ENCODE measurements around the gene MAMDC2. TPM values are rescaled to one million over a fixed set of nuclear protein-coding genes. Genes with fewer than 3 reads are reported as not detected.

Gene MAMDC2
- polyA plus RNA-seq (2012; ENCODE audit: insufficient read length, low read depth) = not detected

GRCh38 chr9:70043689-70044489 is at the start of gene MAMDC2:
Gene MAMDC2 (plus strand): TSS chr9:70043848. CDS start chr9:70044198, 350 bp downstream.
- no peak for TF ChIP-seq REST (IDR thresholded peaks at IDR 0.05; ENCODE audit: insufficient read depth in 1 of 2, low read depth in 2 of 2, low read length in 2 of 2)
- TF ChIP-seq POLR2AphosphoS5 (IDR thresholded peaks at IDR 0.05; ENCODE audit: low read depth, low read length) = no peak

GRCh38 chr9:69995846-69996245 is 47.8 kb upstream of the MAMDC2 start:
- no peak for TF ChIP-seq POLR2AphosphoS5 (IDR thresholded peaks at IDR 0.05; ENCODE audit: low read depth, low read length)

GRCh38 chr9:69996967-69997366 is 46.7 kb upstream of the MAMDC2 start:
- no peak for TF ChIP-seq TAF1 (IDR thresholded peaks at IDR 0.05; ENCODE audit: borderline replicate concordance, insufficient read depth, low read length)
- no peak for TF ChIP-seq SIN3A (IDR thresholded peaks at IDR 0.05; ENCODE audit: borderline replicate concordance, insufficient read depth, low read length)
- no peak for TF ChIP-seq REST (IDR thresholded peaks at IDR 0.05; ENCODE audit: insufficient read depth in 1 of 2, low read depth in 2 of 2, low read length in 2 of 2)
- TF ChIP-seq POLR2AphosphoS5 (IDR thresholded peaks at IDR 0.05; ENCODE audit: low read depth, low read length) = no peak
- TF ChIP-seq FOXP2 (optimal IDR thresholded peaks at IDR 0.05; ENCODE audit: borderline replicate concordance, extremely low read depth, extremely low read length, insufficient read depth) = no peak

GRCh38 chr9:69997524-69997923 is 46.1 kb upstream of the MAMDC2 start:
- no peak for TF ChIP-seq POLR2AphosphoS5 (IDR thresholded peaks at IDR 0.05; ENCODE audit: low read depth, low read length)
- no peak for TF ChIP-seq SIN3A (IDR thresholded peaks at IDR 0.05; ENCODE audit: borderline replicate concordance, insufficient read depth, low read length)
- TF ChIP-seq REST (IDR thresholded peaks at IDR 0.05; ENCODE audit: insufficient read depth in 1 of 2, low read depth in 2 of 2, low read length in 2 of 2) = no peak
- TF ChIP-seq TAF1 (IDR thresholded peaks at IDR 0.05; ENCODE audit: borderline replicate concordance, insufficient read depth, low read length) = no peak
- no peak for TF ChIP-seq FOXP2 (optimal IDR thresholded peaks at IDR 0.05; ENCODE audit: borderline replicate concordance, extremely low read depth, extremely low read length, insufficient read depth)

- TF ChIP-seq SIN3A (IDR thresholded peaks at IDR 0.05; ENCODE audit: borderline replicate concordance, insufficient read depth, low read length) (no peak), REST (IDR thresholded peaks at IDR 0.05; ENCODE audit: insufficient read depth in 1 of 2, low read depth in 2 of 2, low read length in 2 of 2) (no peak), TAF1 (IDR thresholded peaks at IDR 0.05; ENCODE audit: borderline replicate concordance, insufficient read depth, low read length) (no peak), POLR2AphosphoS5 (IDR thresholded peaks at IDR 0.05; ENCODE audit: low read depth, low read length) (no peak), FOXP2 (optimal IDR thresholded peaks at IDR 0.05; ENCODE audit: borderline replicate concordance, extremely low read depth, extremely low read length, insufficient read depth) (no peak)
Measured at GRCh38 chr9:69999315-69999714, 44.3 kb upstream of the MAMDC2 start.

All from PFSK-1 (cell line).